Stimulated activated CD4-positive, alpha-beta T cell treated with anti-CD3 and anti-CD28 coated beads, Interleukin-2, amount 100 ng/mL, for 4 hours (primary cell): Measurements from ENCODE around the gene FAM13C.
"Not testable (repeated sequence)": the region's sequence is repeated elsewhere in the genome, so short reads cannot be mapped to it uniquely, and the experiment has no call there.

Source experiments
- DNase-seq: peaks from one replicate; pipeline ENCODE4 v3.0.0-alpha.2; 2020; ENCODE audit warnings: low read depth

The FAM13C gene

DNA sequence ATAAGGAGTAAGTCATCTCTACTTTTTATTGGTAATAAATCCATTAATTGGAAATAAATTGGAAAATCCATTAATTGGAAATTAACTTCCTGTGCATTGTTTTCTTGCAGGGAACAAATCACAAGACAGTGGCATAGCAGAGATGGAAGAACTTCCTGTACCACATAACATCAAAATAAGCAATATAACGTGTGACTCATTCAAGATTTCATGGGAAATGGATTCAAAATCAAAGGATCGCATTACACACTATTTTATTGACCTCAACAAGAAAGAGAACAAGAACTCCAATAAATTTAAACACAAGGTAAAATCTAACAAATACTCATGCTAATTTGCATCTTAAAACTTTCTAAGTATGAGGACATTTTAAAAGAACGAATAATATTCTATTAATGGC, 128.2 kb downstream of the FAM13C start:
- DNase-seq: no peak

DNA sequence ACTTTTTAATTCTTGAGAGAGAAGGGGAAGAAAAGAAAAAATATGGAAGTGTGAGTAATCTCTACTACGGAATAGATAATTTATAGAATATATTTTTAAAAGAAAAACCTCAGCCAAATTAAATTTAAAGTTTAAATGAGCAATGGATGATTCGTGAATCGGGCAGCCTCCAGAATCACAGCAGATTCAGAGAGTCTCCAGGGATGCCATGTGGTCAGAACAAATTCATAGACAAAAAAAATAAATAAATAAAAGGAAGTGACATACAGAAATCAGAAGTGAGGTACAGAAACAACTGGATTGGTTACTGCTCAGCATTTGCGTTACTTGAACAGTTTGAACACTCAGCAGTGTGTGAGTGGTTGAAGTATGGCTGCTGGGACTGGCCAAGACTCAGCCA, 132.9 kb downstream of the FAM13C start:
- no peak for DNase-seq

GRCh38 chr10:59227136-59227673, 135.1 kb downstream of the FAM13C start:
- DNase-seq: no peak

DNA sequence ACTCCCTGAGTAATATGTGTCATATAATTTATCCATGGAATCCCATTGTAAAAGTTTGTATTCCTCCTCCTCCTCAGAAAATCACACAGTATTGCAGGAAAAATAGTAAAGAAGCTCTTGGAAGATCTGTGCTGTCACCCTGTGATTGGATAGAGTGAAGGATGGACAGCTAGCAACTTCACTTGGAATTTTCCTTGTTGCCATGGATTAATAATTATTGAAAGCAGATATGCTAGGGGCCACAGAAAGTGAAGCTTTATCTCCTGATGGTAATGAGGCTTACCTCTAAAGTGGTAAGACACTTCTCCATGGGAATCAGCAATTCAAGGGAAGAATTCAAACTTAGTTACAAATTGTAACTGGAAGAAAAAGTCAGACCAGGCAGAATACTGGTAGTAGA, 137.1 kb downstream of the FAM13C start:
- DNase-seq: no peak

DNA sequence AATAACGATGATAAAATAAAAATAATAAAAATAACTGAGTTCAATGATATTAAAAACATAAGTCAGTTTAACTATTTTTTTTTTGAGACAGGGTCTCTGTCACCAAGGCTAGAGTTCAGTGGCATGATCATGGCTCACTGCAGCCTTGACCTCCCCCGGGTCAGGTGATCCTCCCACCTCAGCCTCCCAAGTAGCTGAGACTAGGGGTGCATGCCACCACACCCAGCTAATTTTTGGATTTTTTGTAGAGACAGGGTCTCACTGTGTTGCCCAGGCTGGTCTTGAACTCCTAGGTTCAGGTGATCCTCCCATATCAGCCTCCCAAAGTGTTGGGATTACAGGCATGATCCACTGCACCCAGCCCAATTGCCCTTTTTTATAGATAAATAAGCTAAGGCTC, 138.8 kb downstream of the FAM13C start:
- not testable (repeated sequence) for DNase-seq

GRCh38 chr10:59222788-59223187, 139.6 kb downstream of the FAM13C start:
- no peak for DNase-seq

GRCh38 chr10:59216178-59216869, 146.0 kb downstream of the FAM13C start:
- no peak for DNase-seq

- DNase-seq: no peak
Observed at GRCh38 chr10:59214160-59214559, 148.2 kb downstream of the FAM13C start.

DNA sequence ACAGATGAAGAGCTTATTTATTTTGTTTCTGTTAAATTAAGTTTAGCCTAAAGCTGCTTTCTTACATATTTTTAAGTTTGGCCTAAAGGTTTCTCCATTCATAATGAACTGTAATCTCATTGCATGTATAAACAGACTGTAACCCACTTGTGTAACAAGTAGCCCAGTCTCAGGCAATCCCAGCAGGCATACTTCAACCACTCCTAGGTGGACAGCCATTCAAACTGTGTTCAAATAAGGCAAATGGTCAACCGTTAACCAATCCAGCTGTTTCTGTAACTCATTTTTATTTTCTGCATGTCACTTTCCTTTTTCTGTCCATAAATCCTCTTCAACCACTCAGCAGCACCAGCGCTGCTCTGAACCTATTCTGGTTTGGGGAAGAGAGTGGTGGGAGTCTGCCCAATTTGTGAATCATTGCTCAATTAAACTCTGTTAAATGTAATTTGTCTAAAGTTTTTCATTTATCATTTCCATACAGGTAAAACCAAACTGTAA, 150.0 kb downstream of the FAM13C start:
- no peak for DNase-seq

- no peak for DNase-seq
Observed at GRCh38 chr10:59206204-59206720, 156.1 kb downstream of the FAM13C start.
